ENCODE measurements around the gene GMCL2.
A peak's percentile ranks its signal among the peaks of the same experiment; 100 is the strongest.

The GMCL2 gene

GRCh38 chr5:178177569-178177968, 9.6 kb downstream of the GMCL2 start:
- no peak for DNase-seq

GRCh38 chr5:178176791-178177190, 10.4 kb downstream of the GMCL2 start:
- DNase-seq: no peak

- no peak for DNase-seq
Observed at GRCh38 chr5:178174456-178174855, 12.7 kb downstream of the GMCL2 start.

GRCh38 chr5:178170455-178170854, 16.7 kb downstream of the GMCL2 start:
- no peak for DNase-seq

- DNase-seq: no peak
Observed at GRCh38 chr5:178165581-178165980, 21.6 kb downstream of the GMCL2 start.

- DNase-seq: peak; percentile 81 to 88
Observed at GRCh38 chr5:178163772-178164735, 23.1 kb downstream of the GMCL2 start.

GRCh38 chr5:178162481-178162880, 24.7 kb downstream of the GMCL2 start:
- no peak for DNase-seq

- no peak for DNase-seq
Observed at GRCh38 chr5:178160176-178160575, 27.0 kb downstream of the GMCL2 start.

- DNase-seq: no peak
Observed at GRCh38 chr5:178155065-178155464, 32.1 kb downstream of the GMCL2 start.

- DNase-seq: peak; percentile 100
Observed at GRCh38 chr5:178153530-178154340, 33.4 kb downstream of the GMCL2 start, which contains the start of gene NHP2. Gene NHP2 (minus strand): TSS chr5:178153885. CDS start chr5:178153817, 68 bp downstream.

GRCh38 chr5:178152491-178153444, 34.4 kb downstream of the GMCL2 start:
- no peak for DNase-seq

- no peak for DNase-seq
Observed at GRCh38 chr5:178150977-178151734, 36.0 kb downstream of the GMCL2 start.

- DNase-seq: no peak
Observed at GRCh38 chr5:178149199-178149932, 37.8 kb downstream of the GMCL2 start.

- no peak for DNase-seq
Observed at GRCh38 chr5:178147406-178147805, 39.8 kb downstream of the GMCL2 start.

GRCh38 chr5:178145965-178146820, 41.0 kb downstream of the GMCL2 start:
- peak; percentile 27 to 39 for DNase-seq

GRCh38 chr5:178143901-178144300, 43.3 kb downstream of the GMCL2 start:
- no peak for DNase-seq

- no peak for DNase-seq
Observed at GRCh38 chr5:178143246-178143645, 43.9 kb downstream of the GMCL2 start.

GRCh38 chr5:178142642-178143041, 44.5 kb downstream of the GMCL2 start:
- DNase-seq: no peak

GRCh38 chr5:178141550-178141949, 45.6 kb downstream of the GMCL2 start:
- DNase-seq: no peak

GRCh38 chr5:178137991-178138390, 49.2 kb downstream of the GMCL2 start:
- no peak for DNase-seq

Data from inflammatory macrophage (primary cell).